Cerebellar nuclear complex (tissue), 1 donor: ENCODE results near the gene ZNF581.

ENCODE experiments used
- DNase-seq, 2 experiments: peaks; one replicate each; lab custom pipeline; 2025; lab: John Stamatoyannopoulos, UW

ZNF581 gene

GRCh38 chr19:55626350-55626749 is 17.1 kb upstream of the ZNF581 start:
- DNase-seq: no peak

- peak in 1 of 2 experiments; percentile 75 for DNase-seq
These were observed 11.0 kb upstream of the ZNF581 start for GRCh38 chr19:55632463-55632834.

- DNase-seq: no peak
These were observed 9.6 kb upstream of the ZNF581 start for GRCh38 chr19:55633861-55634260.

- no peak for DNase-seq
These were observed 8.1 kb upstream of the ZNF581 start for GRCh38 chr19:55635334-55635717.

- no peak for DNase-seq
These were observed 7.5 kb upstream of the ZNF581 start for GRCh38 chr19:55635856-55636440.

- no peak for DNase-seq
These were observed 6.7 kb upstream of the ZNF581 start for GRCh38 chr19:55636723-55637122.

GRCh38 chr19:55637534-55637933 is 5.9 kb upstream of the ZNF581 start:
- DNase-seq: no peak

GRCh38 chr19:55638864-55639359 is 4.5 kb upstream of the ZNF581 start:
- DNase-seq: no peak

GRCh38 chr19:55640043-55640576 is 3.3 kb upstream of the ZNF581 start:
- no peak for DNase-seq

- DNase-seq: no peak
These were observed 2.6 kb upstream of the ZNF581 start, which contains the start of gene ZNF580 for GRCh38 chr19:55640577-55641425. ZNF580 (plus strand) TSS chr19:55641002; CDS start chr19:55642509, 1,507 bp downstream.

GRCh38 chr19:55641426-55642152 is 1.9 kb upstream of the ZNF581 start:
- DNase-seq: no peak

GRCh38 chr19:55642153-55643002 is 1.1 kb upstream of the ZNF581 start:
- no peak for DNase-seq

GRCh38 chr19:55643887-55644176 is 383 bp downstream of the ZNF581 start:
- no peak for DNase-seq

- no peak for DNase-seq
These were observed 863 bp downstream of the ZNF581 start for GRCh38 chr19:55644191-55644833.

GRCh38 chr19:55644842-55645511 is 1.5 kb downstream of the ZNF581 start:
- no peak for DNase-seq

GRCh38 chr19:55645512-55645881 is 2.0 kb downstream of the ZNF581 start:
- DNase-seq: no peak

GRCh38 chr19:55646889-55647731 is 3.7 kb downstream of the ZNF581 start:
- no peak for DNase-seq

- peak in 1 of 2 experiments; percentile 35 for DNase-seq
These were observed 4.5 kb downstream of the ZNF581 start, which contains the start of gene CCDC106 for GRCh38 chr19:55647732-55648584. CCDC106 (plus strand) TSS chr19:55648212; CDS start chr19:55649047, 835 bp downstream.
